Stimulated activated CD4-positive, alpha-beta T cell treated with anti-CD3 and anti-CD28 coated beads, Interleukin-1b, Interleukin-23, amount 100 ng/mL, for 1 hour (primary cell): ENCODE data around the gene LGALSL.

ENCODE experiments used
- DNase-seq, 2 donors: peaks; one replicate each; pipeline ENCODE4 v3.0.0-alpha.2; 2020; ENCODE audit warnings: low read depth in 2 of 2

The LGALSL gene

DNA sequence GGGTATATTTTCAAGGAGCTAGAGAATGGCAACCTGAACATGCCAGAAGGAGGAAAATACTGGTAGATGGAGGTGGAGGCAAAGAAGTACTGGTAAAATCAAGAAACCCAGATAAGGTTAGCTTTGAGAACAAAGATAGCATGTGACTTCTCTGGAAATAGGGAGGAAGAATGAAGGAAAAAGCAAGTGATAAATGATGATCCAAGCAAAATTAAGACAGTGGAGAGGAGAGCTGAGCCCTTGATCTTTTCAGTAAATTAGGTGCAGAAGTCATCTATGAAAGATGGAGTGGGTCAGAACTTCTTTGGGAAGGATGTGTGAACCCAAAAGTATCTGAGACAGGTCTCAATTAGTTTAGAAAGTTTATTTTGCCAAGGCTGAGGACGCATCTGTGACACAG lies 44.5 kb downstream of the LGALSL start:
- no peak for DNase-seq

DNA sequence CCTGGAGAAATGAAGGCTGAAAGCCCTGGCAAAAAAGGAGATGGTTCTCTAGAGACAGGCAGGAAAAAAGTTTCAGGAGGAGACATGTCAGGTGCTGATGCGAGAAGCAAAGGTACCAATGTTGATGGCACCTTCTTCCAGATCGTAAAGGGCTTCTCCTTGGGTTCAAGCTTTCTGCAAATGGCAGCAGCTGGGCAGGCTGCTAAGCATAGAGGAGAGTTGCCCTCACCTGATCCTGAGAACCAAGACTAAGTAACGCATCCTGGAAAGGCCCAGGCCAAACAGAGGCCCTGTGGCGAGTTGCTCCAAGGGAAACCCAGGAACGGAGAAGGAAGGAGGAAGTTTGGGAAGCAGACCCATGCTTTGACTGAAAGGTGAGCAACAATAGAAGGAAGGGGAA lies 46.6 kb downstream of the LGALSL start:
- no peak for DNase-seq

DNA sequence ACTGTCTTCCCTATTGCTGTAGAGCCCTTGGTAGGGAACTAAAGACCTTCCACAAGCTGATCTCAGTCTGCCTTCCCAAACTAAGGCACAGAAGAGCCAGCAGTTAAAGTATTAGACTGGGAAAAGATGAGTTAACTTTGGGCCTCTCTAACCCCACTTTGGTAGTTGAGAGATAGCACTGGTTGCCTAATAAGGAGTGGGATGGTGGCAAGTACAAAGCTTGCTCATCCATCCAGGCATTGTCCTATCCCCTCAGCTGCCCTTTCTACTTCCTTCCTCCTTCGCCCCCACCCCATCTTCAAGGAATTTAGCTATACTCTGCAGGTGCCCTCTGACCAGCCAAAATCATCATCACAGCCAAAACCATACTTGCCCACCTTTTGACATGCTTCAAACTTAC lies 48.0 kb downstream of the LGALSL start:
- DNase-seq: no peak

DNA sequence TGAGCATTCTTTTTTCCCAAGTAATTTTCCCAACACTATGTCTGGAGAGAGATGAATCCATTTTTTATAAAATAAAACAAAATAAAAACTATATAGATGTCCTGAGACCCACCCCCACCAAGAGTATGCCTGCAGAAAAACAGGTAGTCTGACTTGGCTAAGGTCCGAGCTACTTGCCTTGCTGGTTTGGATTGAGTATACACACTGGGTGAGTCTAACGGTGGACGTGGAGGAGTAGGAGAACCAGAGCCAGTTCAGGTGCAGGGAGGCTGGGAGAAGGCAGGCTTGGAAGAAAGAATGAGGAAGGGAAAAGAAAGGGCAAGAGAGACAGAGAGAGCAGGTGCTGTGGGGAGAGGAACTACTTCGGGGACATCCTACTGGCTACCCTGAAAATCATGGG lies 48.9 kb downstream of the LGALSL start:
- DNase-seq: no peak

DNA sequence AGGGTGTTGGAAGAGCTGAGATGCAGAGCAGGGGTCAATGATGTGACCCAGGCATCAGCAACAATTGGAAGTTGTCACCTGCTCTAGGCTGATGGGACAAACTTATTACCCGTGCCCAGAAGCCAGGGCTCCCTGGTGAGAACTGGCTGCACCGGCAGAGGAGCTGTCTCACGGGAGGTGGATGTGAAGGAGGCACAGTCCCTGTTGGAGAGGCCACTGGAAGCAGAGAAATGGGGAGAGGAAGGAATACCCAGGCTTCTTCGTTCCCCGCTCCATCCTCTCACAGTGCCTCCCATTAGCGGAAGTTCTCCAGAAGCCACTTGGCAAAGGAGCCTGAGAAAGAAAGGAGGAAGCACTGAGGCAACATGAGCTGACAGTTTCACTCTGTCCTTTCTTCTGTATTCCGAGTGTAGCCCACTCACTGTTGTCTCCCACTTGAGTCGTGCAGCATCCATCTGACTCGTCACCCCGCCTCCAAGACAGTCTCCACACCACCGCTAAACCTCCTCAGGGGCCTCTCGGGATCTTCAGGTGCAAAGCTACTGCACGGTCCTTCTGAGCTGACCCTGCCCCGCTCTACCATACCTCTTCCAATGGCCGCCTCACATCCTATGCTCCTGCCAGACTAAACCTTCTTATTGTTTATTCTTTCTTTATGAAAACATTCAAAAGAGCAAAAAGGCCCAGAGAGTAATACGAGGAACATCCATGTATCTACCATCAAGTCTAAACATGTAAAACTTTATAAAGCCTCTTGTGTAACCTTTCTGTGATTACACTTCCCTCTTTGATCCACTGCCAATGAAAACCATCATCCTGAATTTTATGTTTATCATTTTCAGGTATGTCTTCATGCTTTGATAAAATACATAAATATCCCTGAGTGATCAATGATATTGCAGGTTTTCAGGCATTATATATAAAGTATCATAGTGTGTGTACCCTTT lies 51.1 kb downstream of the LGALSL start:
- DNase-seq: no peak

DNA sequence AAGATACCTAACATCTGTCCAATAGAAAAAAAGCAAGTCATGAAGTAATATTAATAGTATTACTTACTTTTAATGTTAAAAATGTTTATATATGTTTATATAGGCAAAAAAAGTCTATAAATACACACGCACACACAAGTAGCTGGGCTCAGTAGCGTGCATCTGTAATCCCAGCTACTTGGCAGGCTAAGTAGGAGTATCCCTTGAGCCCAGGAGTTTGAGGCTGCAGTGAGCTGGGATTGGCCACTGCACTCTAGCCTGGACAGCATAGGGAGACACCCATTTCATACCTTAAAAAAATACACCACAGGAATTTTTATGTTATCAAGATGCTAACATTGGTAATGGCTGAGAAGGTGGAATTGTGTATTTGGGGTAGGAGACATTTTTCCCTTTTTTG lies 52.7 kb downstream of the LGALSL start:
- DNase-seq: no peak
